Motor neuron (in vitro differentiated cells): ENCODE results near the gene USP12. TPM values are rescaled to one million over a fixed set of nuclear protein-coding genes. Genes with fewer than 3 reads are reported as not detected.
A peak's percentile ranks its signal among the peaks of the same experiment; 100 is the strongest.
"Not testable (repeated sequence)": the region's sequence is repeated elsewhere in the genome, so short reads cannot be mapped to it uniquely, and the experiment has no call there.

Experiments
- ATAC-seq, 8 experiments: fragments of 200-7000 bp; cut with Tn5 transposase; replicated peaks in 6 of 8; 2 replicates each; pipeline ENCODE4 v1.8.0; 2021; ENCODE audit warnings: mild to moderate bottlenecking in 8 of 8, moderate library complexity in 8 of 8
- H3K27ac ChIP-seq, 2 donors: fragments of 250-450 bp; sonication (Bioruptor Pico); 2 replicates each; pipeline ENCODE4 v1.9.0; 2021; ENCODE audit warnings: antibody characterized with exemption in 2 of 2, mild to moderate bottlenecking in 2 of 2, moderate library complexity in 1 of 2
- H3K4me1 ChIP-seq, 2 donors: fragments of 250-450 bp; sonication (Bioruptor Pico); replicated peaks in 1 of 2; 2 replicates each; pipeline ENCODE4 v1.6.1; 2021; ENCODE audit warnings: antibody characterized with exemption in 2 of 2, mild to moderate bottlenecking in 2 of 2, moderate library complexity in 1 of 2
- H3K4me3 ChIP-seq, 5 donors: fragments of 250-450 bp; sonication (Bioruptor Pico); 2 replicates each; pipeline ENCODE4 v1.9.0; 2021; ENCODE audit warnings: antibody characterized with exemption in 5 of 5, mild to moderate bottlenecking in 5 of 5, moderate library complexity in 4 of 5
- WGBS, 10 experiments: fragments of 450-650 bp; shearing (Covaris generic); methylation state at CpG; one replicate each; pipeline ENCODE4 v1.0.0; 2022; 5-methylcytosine and 5-hydroxymethylcytosine counted together
- in situ Hi-C, 9 experiments: fragments of 400-800 bp; cut with MboI; loops; one replicate each; pipeline ENCODE4 v1.15.0; 2021; ENCODE audit warnings: low sequenced_read_pairs in 9 of 9, low pct_unique_long_range_greater_than_20kb in 2 of 9; ENCODE audit not compliant: unreplicated experiment in 9 of 9
- total RNA-seq, 8 experiments: library from RNA; unstranded; fragments of 300-600 nt; gene quantifications; 2 replicates each; pipeline versions ENCODE4 v1.2.3 to v1.2.4, GENCODE V29; 2022

USP12 gene
- total RNA-seq, 8 experiments from 2014 or later: 13.7 to 38.0 (median 18.3) TPM

- Histone ChIP-seq H3K4me1 (peaks cover 7 to 26% of the 10 kb centered on the region in 2 donors), H3K27ac (no peak overlapping the region), H3K4me3 (no peak overlapping the region)
- 0 to 100% (median 20%) methylated on average over 1 to 2 of the region's 2 CpGs; no CpG with 5 or more reads in 4 of the 10 experiments for WGBS, 10 experiments
- in situ Hi-C loops: no loop called here
- peak in 6 of 8 experiments; percentile 7 to 79 (median 60) for ATAC-seq
Observed at GRCh38 chr13:27199696-27200095, 28.1 kb upstream of the USP12 start.

- 60 to 100% (median 78%) methylated on average over 1 to 3 of the region's 3 CpGs; no CpG with 5 or more reads in 4 of the 10 experiments for WGBS, 10 experiments
- Histone ChIP-seq H3K27ac (no peak overlapping the region), H3K4me3 (no peak overlapping the region), H3K4me1 (peaks cover 7 to 26% of the 10 kb centered on the region in 2 donors)
- in situ Hi-C loops: no loop called here
- no peak for ATAC-seq
Observed at GRCh38 chr13:27199211-27199610, 27.6 kb upstream of the USP12 start.

GRCh38 chr13:27194895-27195764, 23.5 kb upstream of the USP12 start:
- peak; percentile 43 to 99 (median 94) for ATAC-seq
- Histone ChIP-seq H3K27ac (no peak overlapping the region), H3K4me3 (no peak overlapping the region), H3K4me1 (peaks cover 7 to 22% of the 10 kb centered on the region in 2 donors)
- 0 to 72% (median 48%) methylated on average over 1 to 6 of the region's 9 CpGs; no CpG with 5 or more reads in 1 of the 10 experiments for WGBS, 10 experiments
- in situ Hi-C loops: no loop called here

GRCh38 chr13:27194209-27194608, 22.6 kb upstream of the USP12 start:
- 20 to 97% (median 81%) methylated on average over 1 to 3 of the region's 3 CpGs; no CpG with 5 or more reads in 1 of the 10 experiments for WGBS, 10 experiments
- H3K4me3 ChIP-seq: no peak overlapping the region
- H3K4me1 ChIP-seq: peaks cover 7 to 12% of the 10 kb centered on the region in 2 donors
- H3K27ac ChIP-seq: no peak overlapping the region
- in situ Hi-C loops: no loop called here
- no peak for ATAC-seq

GRCh38 chr13:27193496-27193895, 21.9 kb upstream of the USP12 start:
- in situ Hi-C loops: no loop called here
- ATAC-seq: no peak
- Histone ChIP-seq H3K4me1 (peaks cover 7 to 10% of the 10 kb centered on the region in 2 donors), H3K27ac (no peak overlapping the region), H3K4me3 (no peak overlapping the region)
- 60 to 100% (median 97%) methylated on average over 1 to 9 of the region's 10 CpGs; no CpG with 5 or more reads in 1 of the 10 experiments for WGBS, 10 experiments

GRCh38 chr13:27192973-27193372, 21.4 kb upstream of the USP12 start:
- H3K4me1 ChIP-seq: peaks cover 7 to 10% of the 10 kb centered on the region in 2 donors
- H3K27ac ChIP-seq: no peak overlapping the region
- ATAC-seq: no peak
- 33 to 100% (median 83%) methylated on average over 1 of the region's 1 CpG; no CpG with 5 or more reads in 5 of the 10 experiments for WGBS, 10 experiments
- no peak overlapping the region for H3K4me3 ChIP-seq
- in situ Hi-C loops: no loop called here

GRCh38 chr13:27192367-27192766, 20.8 kb upstream of the USP12 start:
- H3K4me3 ChIP-seq, H3K27ac ChIP-seq, in situ Hi-C loops: not testable (repeated sequence)
- peak in 1 of 8 experiments; percentile 12 for ATAC-seq
- WGBS, 10 experiments: 33 to 100% (median 80%) methylated on average over 1 of the region's 1 CpG; no CpG with 5 or more reads in 6 of the 10 experiments
- peaks cover 7 to 10% of the 10 kb centered on the region in 2 donors for H3K4me1 ChIP-seq

GRCh38 chr13:27189192-27189591, 17.6 kb upstream of the USP12 start:
- no peak for ATAC-seq
- H3K4me3 ChIP-seq: no peak overlapping the region
- in situ Hi-C loops: no loop called here
- H3K27ac ChIP-seq: no peak overlapping the region
- H3K4me1 ChIP-seq: no peaks in the 10 kb centered on the region

- in situ Hi-C loops: no loop called here
- H3K4me3 ChIP-seq: no peak overlapping the region
- H3K27ac ChIP-seq: no peak overlapping the region
- 63 to 100% (median 89%) methylated on average over 1 to 3 of the region's 4 CpGs; no CpG with 5 or more reads in 1 of the 10 experiments for WGBS, 10 experiments
- ATAC-seq: no peak
- no peaks in the 10 kb centered on the region for H3K4me1 ChIP-seq
Observed at GRCh38 chr13:27188239-27188638, 16.6 kb upstream of the USP12 start.

GRCh38 chr13:27186295-27186694, 14.7 kb upstream of the USP12 start:
- 8 to 97% (median 62%) methylated on average over 3 to 5 of the region's 5 CpGs for WGBS, 10 experiments
- no peak overlapping the region for H3K27ac ChIP-seq
- H3K4me3 ChIP-seq: no peak overlapping the region
- ATAC-seq: no peak
- peaks cover 0 to 5% of the 10 kb centered on the region in 2 donors for H3K4me1 ChIP-seq
- in situ Hi-C loops: no loop called here

GRCh38 chr13:27183561-27184147, 12.0 kb upstream of the USP12 start:
- WGBS, 10 experiments: 70 to 100% (median 87%) methylated on average over 1 to 7 of the region's 9 CpGs; no CpG with 5 or more reads in 3 of the 10 experiments
- Histone ChIP-seq H3K4me1 (peaks cover 0 to 5% of the 10 kb centered on the region in 2 donors), H3K4me3 (no peak overlapping the region), H3K27ac (no peak overlapping the region)
- in situ Hi-C loops: no loop called here
- peak in 3 of 8 experiments; percentile 26 to 55 (median 48) for ATAC-seq

GRCh38 chr13:27182844-27183497, 11.4 kb upstream of the USP12 start:
- in situ Hi-C loops: no loop called here
- Histone ChIP-seq H3K4me3 (no peak overlapping the region), H3K27ac (no peak overlapping the region), H3K4me1 (peaks cover 0 to 5% of the 10 kb centered on the region in 2 donors)
- WGBS, 10 experiments: 11 to 100% (median 60%) methylated on average over 1 to 8 of the region's 10 CpGs; no CpG with 5 or more reads in 2 of the 10 experiments
- peak in 7 of 8 experiments; percentile 81 to 99 (median 92) for ATAC-seq

GRCh38 chr13:27182054-27182453, 10.4 kb upstream of the USP12 start:
- in situ Hi-C loops: no loop called here
- Histone ChIP-seq H3K27ac (no peak overlapping the region), H3K4me1 (peaks cover 0 to 5% of the 10 kb centered on the region in 2 donors), H3K4me3 (no peak overlapping the region)
- WGBS, 10 experiments: 80 to 100% (median 89%) methylated on average over 1 to 2 of the region's 2 CpGs
- no peak for ATAC-seq
